PFSK-1 (cell line): ENCODE data around the gene RAD17.

Experiments used
- POLR2AphosphoS5 ChIP-seq: IDR thresholded peaks from 2 replicates; pipeline ENCODE4 v1.6.1; 2012; ENCODE audit warnings: low read depth, mild to moderate bottlenecking, control low read depth, low read length, moderate library complexity
- REST ChIP-seq, 2 experiments: IDR thresholded peaks; 2 replicates each; pipeline versions ENCODE4 v1.6.1 to v1.8.0; 2011 to 2012; ENCODE audit warnings: low read depth in 2 of 2, low read length in 2 of 2, control low read depth in 1 of 2, inconsistent platforms in 1 of 2, mild to moderate bottlenecking in 1 of 2, moderate library complexity in 1 of 2; ENCODE audit not compliant: insufficient read depth in 1 of 2
- TAF1 ChIP-seq: IDR thresholded peaks from 2 replicates; pipeline ENCODE4 v1.6.1; 2012; ENCODE audit warnings: low read length, control low read depth, borderline replicate concordance; ENCODE audit not compliant: insufficient read depth

- TF ChIP-seq POLR2AphosphoS5 (no peak), REST (IDR thresholded peaks at IDR 0.05; ENCODE audit: insufficient read depth in 1 of 2, low read depth in 2 of 2, low read length in 2 of 2) (no peak), TAF1 (no peak)
Observed at GRCh38 chr5:69415584-69415958, 46.0 kb downstream of the RAD17 start.
